ENCODE results near the gene IL15RA. TPM values are rescaled to one million over a fixed set of nuclear protein-coding genes. Genes with fewer than 3 reads are reported as not detected.
"Not testable (repeated sequence)": the region's sequence is repeated elsewhere in the genome, so short reads cannot be mapped to it uniquely, and the experiment has no call there.

The IL15RA gene
- total RNA-seq, 4 donors from 2014 or later = 7.1 to 15.6 (median 11.0) TPM

DNA sequence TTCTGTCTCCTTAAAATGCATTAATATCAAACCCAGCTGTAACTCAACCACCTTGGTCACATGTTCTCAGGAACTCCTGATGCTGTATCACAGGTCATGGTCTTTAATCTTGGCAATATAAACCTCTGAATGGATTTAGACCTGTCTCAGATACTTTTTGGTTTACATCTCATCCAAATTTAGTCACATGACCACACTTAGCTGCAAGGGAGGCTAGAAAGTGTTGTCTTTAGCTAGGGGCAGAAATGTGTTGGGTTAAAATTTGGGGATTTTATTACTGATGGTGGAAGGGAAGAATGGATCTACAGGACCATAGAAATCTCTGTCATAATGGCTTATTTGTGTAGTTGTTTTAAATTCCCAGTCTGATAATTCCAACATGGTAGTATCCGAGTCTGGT, 29.6 kb upstream of the IL15RA start:
- no peak for DNase-seq
- intact Hi-C loops (cut with DNase I) = no loop called here
- H3K4me3 ChIP-seq = no peak overlapping the region
- TF ChIP-seq, protein P1, sequence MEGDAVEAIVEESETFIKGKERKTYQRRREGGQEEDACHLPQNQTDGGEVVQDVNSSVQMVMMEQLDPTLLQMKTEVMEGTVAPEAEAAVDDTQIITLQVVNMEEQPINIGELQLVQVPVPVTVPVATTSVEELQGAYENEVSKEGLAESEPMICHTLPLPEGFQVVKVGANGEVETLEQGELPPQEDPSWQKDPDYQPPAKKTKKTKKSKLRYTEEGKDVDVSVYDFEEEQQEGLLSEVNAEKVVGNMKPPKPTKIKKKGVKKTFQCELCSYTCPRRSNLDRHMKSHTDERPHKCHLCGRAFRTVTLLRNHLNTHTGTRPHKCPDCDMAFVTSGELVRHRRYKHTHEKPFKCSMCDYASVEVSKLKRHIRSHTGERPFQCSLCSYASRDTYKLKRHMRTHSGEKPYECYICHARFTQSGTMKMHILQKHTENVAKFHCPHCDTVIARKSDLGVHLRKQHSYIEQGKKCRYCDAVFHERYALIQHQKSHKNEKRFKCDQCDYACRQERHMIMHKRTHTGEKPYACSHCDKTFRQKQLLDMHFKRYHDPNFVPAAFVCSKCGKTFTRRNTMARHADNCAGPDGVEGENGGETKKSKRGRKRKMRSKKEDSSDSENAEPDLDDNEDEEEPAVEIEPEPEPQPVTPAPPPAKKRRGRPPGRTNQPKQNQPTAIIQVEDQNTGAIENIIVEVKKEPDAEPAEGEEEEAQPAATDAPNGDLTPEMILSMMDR (IDR thresholded peaks at IDR 0.05) = no peak
- TF ChIP-seq POLR2A (IDR thresholded peaks at IDR 0.05) = no peak
- H3K9me3 ChIP-seq = peaks cover 0 to 12% (median 6%) of the 10 kb centered on the region in 3 donors
- no peaks in the 10 kb centered on the region for H3K27me3 ChIP-seq
- H3K4me1 ChIP-seq = peaks cover 0 to 18% (median 3%) of the 10 kb centered on the region in 3 donors
- H3K36me3 ChIP-seq = no peaks in the 10 kb centered on the region
- H3K27ac ChIP-seq = no peak overlapping the region
- WGBS, 2 donors = 85 to 95% methylated on average over 1 of the region's 1 CpG

DNA sequence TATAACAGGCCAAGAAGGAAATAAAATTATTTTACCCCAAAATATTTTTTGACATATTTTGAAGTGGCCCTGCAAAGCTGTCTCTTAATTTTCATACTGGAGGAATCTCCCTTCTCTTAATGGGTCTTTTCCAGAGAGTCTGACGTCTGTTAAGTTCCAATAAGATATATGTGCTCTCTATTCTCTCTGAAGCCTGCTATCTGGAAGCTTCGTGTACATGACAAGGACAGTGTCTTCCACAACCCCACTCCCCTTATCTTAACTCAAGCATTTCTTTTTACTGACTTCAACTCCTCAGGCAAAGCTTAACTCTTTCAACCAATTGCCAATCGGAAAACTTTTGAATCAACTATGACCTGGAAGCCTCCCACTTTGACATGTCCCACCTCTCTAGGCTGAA, 29.2 kb upstream of the IL15RA start:
- TF ChIP-seq POLR2A (IDR thresholded peaks at IDR 0.05) = no peak
- TF ChIP-seq, protein P1 (IDR thresholded peaks at IDR 0.05) = no peak
- H3K36me3 ChIP-seq = no peaks in the 10 kb centered on the region
- H3K27ac ChIP-seq = no peak overlapping the region
- peaks cover 0 to 12% (median 6%) of the 10 kb centered on the region in 3 donors for H3K9me3 ChIP-seq
- 81 to 88% methylated on average over 3 of the region's 3 CpGs for WGBS, 2 donors
- intact Hi-C loops (cut with DNase I) = no loop called here
- no peak for DNase-seq
- peaks cover 0 to 18% (median 3%) of the 10 kb centered on the region in 3 donors for H3K4me1 ChIP-seq
- H3K27me3 ChIP-seq = no peaks in the 10 kb centered on the region
- H3K4me3 ChIP-seq = no peak overlapping the region

DNA sequence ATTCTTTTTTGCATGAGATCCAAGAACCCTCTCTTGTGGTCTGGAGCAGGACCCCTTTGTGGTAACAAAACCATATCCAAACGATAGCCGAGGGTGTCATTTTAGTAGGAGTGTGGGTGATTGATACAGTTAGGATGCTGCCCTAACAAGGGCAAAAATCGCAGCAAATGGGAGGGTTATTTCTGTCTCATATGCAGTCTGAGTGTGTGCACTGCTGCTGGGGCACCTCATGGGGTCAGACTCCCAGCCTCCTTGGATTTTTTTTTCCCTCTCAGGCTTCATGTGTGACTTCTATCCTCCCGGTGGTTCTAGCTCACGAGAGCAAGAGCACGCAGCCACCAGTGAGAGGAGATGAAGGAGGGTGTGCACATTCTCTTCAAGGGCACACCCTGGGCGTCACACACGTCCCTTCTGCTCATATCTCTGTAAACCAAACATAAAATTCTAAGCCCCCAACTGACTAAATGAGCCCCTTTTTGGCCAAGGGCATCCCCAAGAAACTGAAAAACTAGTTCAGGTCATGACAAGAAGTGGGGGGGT, 28.6 kb upstream of the IL15RA start:
- Histone ChIP-seq H3K27me3 (no peaks in the 10 kb centered on the region), H3K27ac (no peak overlapping the region), H3K9me3 (peaks cover 0 to 12% (median 6%) of the 10 kb centered on the region in 3 donors), H3K4me1 (peaks cover 0 to 18% (median 3%) of the 10 kb centered on the region in 3 donors), H3K4me3 (no peak overlapping the region), H3K36me3 (no peaks in the 10 kb centered on the region)
- intact Hi-C loops (cut with DNase I) = no loop called here
- TF ChIP-seq POLR2A (IDR thresholded peaks at IDR 0.05) = no peak
- TF ChIP-seq, protein P1 (IDR thresholded peaks at IDR 0.05) = no peak
- 82 to 84% methylated on average over 7 to 8 of the region's 8 CpGs for WGBS, 2 donors
- no peak for DNase-seq

DNA sequence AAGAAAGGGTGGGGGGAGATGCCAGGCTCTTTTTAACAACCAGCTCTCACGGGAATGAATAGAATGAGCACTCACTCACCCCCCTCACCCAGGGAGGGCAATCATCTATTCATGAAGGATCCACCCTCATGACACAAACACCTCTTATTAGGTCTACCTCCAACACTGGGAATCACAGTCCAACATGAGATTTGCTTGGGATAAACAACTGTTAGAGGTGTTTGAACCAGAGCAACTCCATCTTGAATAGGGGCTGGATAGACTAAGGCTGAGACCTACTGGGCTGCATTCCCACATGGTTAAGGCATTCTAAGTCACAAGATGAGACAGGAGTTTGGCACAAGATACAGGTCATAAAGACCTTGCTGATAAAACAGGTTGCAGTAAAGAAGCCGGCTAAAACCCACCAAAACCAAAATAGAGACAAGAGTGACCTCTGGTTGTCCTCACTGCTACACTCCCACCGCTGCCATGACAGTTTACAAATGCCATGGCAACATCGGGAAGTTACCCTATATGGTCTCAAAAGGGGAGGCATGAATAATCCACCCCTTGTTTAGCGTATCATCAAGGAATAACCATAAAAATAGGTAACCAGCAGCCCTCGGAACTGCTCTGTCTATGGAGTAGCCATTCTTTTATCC, 27.9 kb upstream of the IL15RA start:
- H3K36me3 ChIP-seq; H3K27me3 ChIP-seq; H3K4me3 ChIP-seq; intact Hi-C loops (cut with DNase I); H3K27ac ChIP-seq; DNase-seq: not testable (repeated sequence)
- Histone ChIP-seq H3K9me3 (peaks cover 0 to 12% (median 6%) of the 10 kb centered on the region in 3 donors), H3K4me1 (peaks cover 0 to 18% (median 3%) of the 10 kb centered on the region in 3 donors)
- WGBS, 2 donors = 66 to 77% methylated on average over 6 of the region's 6 CpGs

DNA sequence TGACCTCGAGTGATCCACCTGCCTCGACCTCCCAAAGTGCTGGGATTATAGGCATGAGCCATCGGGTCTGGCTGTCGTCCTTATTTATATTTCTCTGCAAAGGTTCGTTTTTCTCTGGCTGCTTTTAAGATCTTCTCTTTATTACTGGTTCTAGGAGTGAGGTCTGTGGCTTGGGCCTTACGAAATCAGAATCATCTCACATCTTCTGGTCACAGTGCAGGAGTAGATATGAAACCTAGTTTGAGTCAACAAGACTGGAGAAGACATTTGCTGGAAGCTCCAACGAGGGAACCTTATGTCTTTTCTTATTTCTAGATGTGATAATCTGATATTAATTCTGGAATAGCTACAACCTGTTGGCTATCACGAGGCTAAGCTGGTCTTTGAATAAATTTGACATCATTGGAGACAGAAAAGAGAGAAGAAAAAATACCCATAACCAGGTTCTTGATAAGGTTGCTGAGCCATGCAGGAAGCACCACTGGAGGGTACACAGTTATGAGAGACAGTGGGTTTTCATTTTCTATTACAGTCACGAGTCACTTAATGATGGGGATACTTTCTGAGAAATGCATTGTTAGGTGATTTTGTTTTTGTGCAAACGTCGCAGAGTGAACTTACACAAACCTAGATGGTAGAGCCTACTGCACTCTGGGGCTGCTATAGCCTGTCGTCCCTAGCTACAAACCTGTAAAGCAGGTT, 25.6 kb upstream of the IL15RA start:
- Histone ChIP-seq H3K36me3 (no peaks in the 10 kb centered on the region), H3K4me3 (no peak overlapping the region), H3K27me3 (peaks cover 0 to 10% (median 0%) of the 10 kb centered on the region in 4 donors), H3K9me3 (peaks cover 0 to 11% (median 6%) of the 10 kb centered on the region in 3 donors), H3K27ac (no peak overlapping the region), H3K4me1 (peaks cover 0 to 7% (median 0%) of the 10 kb centered on the region in 3 donors)
- no peak for TF ChIP-seq POLR2A (IDR thresholded peaks at IDR 0.05)
- TF ChIP-seq, protein P1 (IDR thresholded peaks at IDR 0.05) = no peak
- WGBS, 2 donors = 69% methylated on average over 11 to 12 of the region's 12 CpGs
- no peak for DNase-seq
- intact Hi-C loops (cut with DNase I) = no loop called here

All from esophagus squamous epithelium (tissue), 5 donors.